ENCODE data around the gene WASF2.

GRCh38 chr1:27436204-27437159 is 53.5 kb downstream of the WASF2 start:
- TF ChIP-seq CTCF (IDR thresholded peaks at IDR 0.05) = no peak
- TF ChIP-seq POLR2A (IDR thresholded peaks at IDR 0.05) = peak in 1 of 2 donors; percentile 15

Measured in Peyer's patch (tissue), 4 donors.